GM12873 (cell line): ENCODE measurements around the gene KRT78.

ENCODE experiments used
- TF ChIP-seq, protein P1 (sequence below): IDR thresholded peaks from 2 replicates; pipeline ENCODE4 v1.5.1; 2012; ENCODE audit warnings: low read depth, mild to moderate bottlenecking, moderate library complexity, low read length, control low read depth; ENCODE audit not compliant: insufficient read depth; ENCODE audit errors: missing control alignments

KRT78 gene

DNA sequence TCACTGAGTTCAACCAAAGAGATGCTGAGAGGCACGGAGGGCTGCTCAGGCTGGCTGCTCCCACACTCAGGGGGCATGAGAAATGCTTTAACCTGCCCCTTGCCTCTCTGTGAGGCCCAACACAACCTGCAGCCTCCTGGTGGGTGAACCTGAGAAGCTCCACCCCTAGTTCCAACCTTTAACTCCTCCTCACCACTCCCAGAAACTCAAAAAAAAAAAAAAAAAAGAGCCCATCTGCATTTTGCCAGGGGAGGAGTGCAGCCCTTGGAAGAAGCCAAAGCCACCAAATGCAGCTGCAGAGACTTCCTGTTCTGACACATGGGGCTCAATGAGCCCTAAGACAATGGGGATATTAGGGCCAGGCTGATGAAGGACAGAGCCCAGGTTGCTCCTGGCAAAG is 43.8 kb downstream of the KRT78 start:
- TF ChIP-seq, protein P1, sequence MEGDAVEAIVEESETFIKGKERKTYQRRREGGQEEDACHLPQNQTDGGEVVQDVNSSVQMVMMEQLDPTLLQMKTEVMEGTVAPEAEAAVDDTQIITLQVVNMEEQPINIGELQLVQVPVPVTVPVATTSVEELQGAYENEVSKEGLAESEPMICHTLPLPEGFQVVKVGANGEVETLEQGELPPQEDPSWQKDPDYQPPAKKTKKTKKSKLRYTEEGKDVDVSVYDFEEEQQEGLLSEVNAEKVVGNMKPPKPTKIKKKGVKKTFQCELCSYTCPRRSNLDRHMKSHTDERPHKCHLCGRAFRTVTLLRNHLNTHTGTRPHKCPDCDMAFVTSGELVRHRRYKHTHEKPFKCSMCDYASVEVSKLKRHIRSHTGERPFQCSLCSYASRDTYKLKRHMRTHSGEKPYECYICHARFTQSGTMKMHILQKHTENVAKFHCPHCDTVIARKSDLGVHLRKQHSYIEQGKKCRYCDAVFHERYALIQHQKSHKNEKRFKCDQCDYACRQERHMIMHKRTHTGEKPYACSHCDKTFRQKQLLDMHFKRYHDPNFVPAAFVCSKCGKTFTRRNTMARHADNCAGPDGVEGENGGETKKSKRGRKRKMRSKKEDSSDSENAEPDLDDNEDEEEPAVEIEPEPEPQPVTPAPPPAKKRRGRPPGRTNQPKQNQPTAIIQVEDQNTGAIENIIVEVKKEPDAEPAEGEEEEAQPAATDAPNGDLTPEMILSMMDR: no peak

DNA sequence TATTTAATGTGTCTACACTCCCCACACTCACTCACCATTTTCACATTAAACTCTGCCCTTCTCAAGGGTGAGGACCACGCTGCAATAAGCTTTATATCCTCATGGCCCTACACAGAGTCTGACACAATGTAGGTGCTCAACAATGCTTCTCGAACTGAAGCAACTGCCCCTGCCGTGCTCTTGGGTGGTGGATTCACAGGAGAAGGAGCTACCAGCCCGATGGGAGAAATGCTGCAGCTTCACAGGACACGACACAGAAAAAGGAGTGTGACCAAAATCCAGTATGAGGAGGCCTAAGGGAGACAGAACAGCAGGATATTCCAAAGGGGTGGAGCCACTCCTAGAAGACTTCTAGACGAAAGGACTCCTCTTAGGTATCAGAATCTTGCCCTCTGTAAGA is 46.4 kb downstream of the KRT78 start:
- TF ChIP-seq, protein P1: no peak

DNA sequence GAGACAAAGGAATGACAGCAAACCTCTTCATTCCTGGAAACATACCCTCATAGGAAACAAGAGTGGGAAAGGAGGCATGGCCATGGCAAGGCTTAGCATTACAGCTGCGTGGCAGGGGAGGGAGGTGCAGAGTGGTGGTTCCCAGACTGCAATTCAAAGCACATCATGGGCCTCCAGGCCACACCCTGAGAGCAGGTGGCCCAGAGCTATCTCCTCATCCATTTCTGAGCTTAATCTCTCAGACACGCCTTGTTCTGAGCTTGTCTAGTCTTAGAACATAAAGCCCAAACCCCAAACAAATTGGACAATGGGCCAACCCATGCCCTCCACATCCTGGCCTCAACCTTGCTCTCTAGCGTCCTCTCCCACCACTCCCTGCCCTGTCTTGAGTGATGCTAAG is 47.0 kb downstream of the KRT78 start:
- TF ChIP-seq, protein P1: no peak

DNA sequence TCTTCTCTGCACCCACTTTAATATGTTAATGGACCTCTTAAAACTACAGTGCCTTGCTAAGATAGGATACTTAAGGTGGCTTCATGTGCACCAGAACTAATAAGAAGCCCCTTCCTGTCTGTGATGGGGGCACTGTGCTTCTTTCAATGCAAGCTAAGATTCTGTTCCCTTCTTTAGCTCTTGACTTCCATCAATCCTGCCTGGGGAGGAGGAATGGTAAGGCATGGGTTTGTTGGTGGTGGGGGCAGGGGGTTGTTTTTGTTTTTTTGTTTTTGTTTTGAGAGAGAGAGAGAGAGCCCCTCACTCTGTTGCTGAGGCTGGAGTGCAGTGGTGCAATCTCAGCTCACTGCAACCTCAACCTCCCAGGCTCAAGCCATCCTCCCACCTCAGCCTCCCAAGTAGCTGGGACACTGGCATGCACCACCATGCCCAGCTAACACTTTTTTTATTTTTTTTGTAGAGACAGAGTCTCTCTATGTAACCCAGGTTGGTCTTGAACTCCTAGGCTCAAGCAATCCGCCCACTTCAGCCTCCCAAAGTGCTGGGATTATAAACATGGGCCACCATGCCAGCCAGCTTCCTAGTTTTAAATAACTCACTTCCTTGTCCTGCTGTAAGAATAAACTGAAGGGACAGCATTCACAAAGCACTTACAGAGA is 48.4 kb downstream of the KRT78 start:
- TF ChIP-seq, protein P1: no peak

DNA sequence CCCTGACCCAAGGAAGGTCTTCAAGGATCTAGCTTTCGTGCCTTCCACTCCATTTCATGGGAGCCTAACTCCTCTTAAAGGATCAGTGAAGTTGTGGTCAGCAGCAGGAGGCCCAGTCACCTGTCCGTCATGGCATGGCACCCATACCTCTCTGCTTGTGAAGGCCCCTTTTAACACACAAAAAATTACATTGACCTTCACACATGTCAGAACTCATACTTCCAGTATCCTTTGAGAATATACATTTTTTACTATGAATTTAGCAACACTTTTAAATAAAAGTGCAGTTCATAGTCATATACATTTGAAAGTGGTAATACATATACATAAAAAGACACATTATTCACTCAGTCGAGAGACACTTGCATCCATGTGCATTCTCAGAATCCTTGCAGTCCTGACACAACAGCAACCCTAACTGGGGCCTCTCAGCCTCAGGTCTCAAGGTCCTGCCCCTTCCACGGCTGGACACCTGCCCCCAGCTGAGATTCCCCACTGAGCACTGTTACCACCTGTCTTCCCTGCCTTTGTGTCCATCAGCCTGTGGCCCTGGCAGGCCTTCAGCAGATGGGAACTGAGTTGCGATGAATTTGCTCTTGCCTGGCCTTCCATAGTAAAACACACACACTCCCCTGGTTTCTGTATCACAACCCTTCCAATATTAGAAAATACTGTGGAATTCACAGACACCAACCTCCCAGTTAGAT is 49.1 kb downstream of the KRT78 start:
- TF ChIP-seq, protein P1: no peak

DNA sequence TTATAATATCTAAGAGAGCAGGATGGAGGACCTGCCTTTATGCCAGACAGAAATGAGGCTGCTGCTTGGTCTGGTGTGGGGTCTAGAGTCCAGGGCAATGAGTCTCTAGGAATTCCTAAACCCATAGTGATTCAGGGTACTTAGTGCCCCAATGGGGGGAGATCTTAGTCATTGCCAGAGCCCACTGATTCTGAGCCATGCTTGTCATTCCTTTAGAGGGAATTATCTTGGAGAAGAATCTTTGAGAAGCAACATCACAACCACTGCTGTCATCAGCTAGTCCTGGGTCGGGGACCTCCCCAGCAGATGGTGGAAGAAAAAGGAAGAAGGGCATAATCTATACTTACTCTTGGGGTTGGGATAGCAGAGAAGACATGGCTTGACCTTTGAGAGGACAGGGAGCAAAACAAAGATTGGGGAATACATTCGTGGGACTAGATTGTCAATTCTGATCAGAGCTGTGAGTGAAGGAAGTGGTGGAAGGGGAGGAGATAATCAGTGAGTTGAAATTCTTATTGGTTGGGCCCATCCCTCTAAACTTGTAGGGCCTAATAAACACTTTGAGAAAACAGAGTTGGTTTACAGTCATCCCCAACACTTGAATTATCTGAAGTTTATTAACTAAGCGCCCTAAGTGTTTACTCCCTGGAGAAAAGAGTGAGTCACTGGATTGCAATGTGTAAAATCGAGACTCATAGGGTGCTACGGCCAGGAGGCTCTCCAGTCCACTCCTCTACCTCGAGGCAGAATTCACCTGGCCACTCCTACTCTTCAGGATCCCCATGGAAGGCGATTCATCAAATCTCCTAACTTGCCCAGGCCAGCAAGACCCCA is 49.9 kb downstream of the KRT78 start:
- TF ChIP-seq, protein P1: no peak
